ENCODE measurements around the gene RAB27B.

RAB27B gene

GRCh38 chr18:54899500-54899899 lies 71.2 kb downstream of the RAB27B start:
- no peak for DNase-seq
- intact Hi-C loops (cut with DNase I) = no loop called here

DNA sequence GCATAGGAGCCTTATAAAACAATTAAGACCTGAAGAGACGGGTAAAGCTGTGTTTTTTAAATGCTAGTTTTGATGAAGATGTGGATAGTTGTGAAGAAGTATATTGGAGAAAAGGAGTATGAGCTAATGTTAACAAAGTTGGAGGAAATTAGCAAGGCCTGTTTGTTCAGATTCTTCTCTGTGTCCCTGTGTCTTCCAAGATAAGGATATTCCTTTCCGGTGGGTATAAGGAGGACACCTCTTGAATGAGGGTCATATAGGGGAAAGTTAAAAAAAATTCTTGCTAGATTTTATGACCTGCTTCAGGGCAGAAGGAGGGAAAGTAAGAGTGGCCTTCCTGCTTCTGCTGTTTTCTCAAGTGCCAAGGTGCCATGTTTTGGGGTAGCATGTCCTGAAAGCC lies 72.0 kb downstream of the RAB27B start:
- no peak for DNase-seq
- intact Hi-C loops (cut with DNase I) = no loop called here

GRCh38 chr18:54904581-54904980 lies 76.3 kb downstream of the RAB27B start:
- intact Hi-C loops (cut with DNase I) = no loop called here
- DNase-seq = no peak

DNA sequence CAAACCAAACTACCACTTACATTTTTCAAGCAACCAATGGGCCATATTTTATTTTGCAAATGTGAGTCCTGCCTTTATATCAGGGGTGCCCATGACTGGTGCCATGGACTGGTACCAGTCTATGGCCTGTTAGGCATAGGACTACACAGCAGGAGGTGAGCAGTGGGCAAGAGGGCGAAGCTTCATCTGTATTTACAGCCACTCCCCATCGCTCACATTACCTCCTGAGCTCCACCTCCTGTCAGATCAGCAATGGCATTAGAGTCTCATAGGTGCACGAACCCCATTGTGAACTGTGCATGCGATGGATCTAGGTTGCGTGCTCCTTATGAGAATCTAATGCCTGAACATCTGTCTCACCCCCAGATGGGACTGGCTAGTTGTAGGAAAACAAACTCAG lies 77.4 kb downstream of the RAB27B start:
- intact Hi-C loops (cut with DNase I) = no loop called here
- no peak for DNase-seq

GRCh38 chr18:54906331-54907185 lies 78.3 kb downstream of the RAB27B start:
- intact Hi-C loops (cut with DNase I) = no loop called here
- no peak for DNase-seq

DNA sequence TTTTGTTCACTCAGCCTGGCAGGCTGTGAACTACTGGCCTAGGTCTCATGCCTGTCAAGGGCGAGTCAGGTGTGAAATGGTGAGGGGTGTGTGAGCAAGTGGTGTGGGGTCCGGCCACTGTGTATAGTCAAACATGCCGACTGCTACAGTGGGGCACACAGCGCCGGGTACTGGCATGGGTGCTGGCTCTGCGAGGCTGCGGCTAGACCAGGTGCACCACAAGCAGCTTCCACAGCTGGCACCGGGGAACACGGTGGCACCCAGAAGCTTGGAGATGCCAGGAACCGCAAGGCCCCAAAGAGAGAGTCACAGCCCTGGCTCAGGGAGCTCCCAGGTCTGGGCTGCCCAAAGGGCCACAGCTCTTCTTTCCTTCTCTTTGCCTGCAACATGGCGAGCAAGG lies 81.3 kb downstream of the RAB27B start:
- intact Hi-C loops (cut with DNase I) = no loop called here

GRCh38 chr18:54910161-54910919 lies 82.1 kb downstream of the RAB27B start:
- no peak for DNase-seq

More for the DNA sequence above, 81.3 kb downstream of the RAB27B start:
- DNase-seq = no peak

DNA sequence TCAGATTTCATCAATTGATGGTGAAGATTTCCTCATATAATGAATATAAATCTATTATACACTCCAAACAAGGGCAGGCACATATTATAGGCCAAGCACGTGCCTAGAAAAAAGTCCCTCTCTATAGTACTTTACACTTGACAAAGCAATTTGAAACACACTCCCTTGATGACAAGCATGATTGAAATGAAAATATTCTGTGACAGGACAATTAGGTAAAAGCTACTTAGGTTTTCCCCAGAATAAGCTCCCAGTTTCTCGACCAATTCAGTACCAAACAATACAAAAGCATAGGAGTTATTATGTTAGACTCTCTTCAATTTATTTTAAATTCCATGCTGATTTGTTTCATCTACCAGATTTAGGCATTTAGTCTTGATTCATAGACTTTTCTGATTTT lies 83.3 kb downstream of the RAB27B start:
- no peak for DNase-seq
- intact Hi-C loops (cut with DNase I) = no loop called here

More at GRCh38 chr18:54910161-54910919, 82.1 kb downstream of the RAB27B start:
- intact Hi-C loops (cut with DNase I) = no loop called here

GRCh38 chr18:54914816-54915215 lies 86.5 kb downstream of the RAB27B start:
- no peak for DNase-seq
- intact Hi-C loops (cut with DNase I) = no loop called here

GRCh38 chr18:54916507-54916906 lies 88.2 kb downstream of the RAB27B start:
- no peak for DNase-seq
- intact Hi-C loops (cut with DNase I) = no loop called here

GRCh38 chr18:54918060-54918459 lies 89.8 kb downstream of the RAB27B start:
- intact Hi-C loops (cut with DNase I) = no loop called here

DNA sequence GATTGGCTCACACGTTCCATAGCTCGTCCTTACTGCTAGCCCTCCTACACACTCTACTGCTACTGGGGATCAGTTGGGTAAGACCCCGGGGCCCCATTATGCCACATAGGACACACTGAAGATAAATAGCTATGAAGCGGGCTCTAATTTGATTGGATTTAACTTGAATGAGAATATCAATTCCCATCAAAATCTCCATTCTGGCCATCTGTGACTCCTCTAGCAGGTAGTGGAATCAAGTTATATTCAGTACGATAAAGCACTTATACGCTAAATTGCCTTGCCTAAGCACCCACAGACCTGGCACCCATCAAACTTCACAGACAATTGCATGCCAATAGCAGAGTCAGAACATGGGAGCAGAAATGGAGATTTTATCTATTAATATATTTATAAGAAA lies 91.1 kb downstream of the RAB27B start:
- no peak for DNase-seq
- intact Hi-C loops (cut with DNase I) = no loop called here

More at GRCh38 chr18:54918060-54918459, 89.8 kb downstream of the RAB27B start:
- no peak for DNase-seq

DNA sequence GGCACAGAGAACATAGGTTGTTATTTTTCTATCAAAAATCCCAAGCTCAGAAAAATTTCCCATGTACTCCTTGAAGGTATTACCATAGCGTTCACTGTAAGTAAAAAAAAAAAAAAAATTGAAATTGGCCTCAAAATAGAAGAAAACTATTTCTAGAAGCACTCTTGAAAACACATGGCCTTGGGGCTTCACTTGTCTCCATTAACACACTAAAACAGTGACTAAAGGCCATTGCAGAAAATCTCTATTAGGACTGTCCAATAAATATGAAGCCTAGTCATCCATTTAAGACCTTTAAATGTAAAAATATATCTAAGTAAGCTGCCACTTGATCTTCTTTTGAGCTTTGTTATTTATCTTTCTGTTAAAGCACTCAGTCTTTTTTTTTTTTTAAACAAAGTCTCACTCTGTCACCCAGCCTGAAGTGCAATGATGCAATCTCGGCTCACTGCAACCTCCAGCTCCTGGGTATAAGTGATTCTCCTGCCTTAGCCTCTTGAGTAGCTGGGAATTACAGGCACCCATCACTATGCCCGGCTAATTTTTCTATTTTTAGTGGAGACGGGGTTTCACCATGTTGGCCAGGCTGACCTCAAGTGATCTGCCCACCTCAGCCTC lies 95.2 kb downstream of the RAB27B start:
- intact Hi-C loops (cut with DNase I) = no loop called here

DNA sequence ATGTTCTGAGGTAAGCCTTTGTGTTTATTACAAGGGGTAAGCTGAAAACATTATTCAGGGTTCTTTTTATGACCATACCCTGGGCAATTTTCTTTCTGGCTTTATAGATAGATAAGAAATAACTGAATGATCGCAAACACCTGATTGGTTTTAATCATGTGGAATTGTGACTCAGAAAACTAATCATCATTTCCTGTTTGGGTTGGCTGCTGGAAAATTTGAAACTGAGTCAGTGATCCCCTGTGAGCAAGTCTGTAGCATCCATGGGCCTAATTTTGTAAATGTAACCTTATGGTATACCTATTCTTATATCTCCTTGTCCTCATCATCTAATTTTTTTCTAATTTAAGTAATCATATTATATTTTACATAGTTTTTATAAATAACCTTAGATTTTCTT lies 96.7 kb downstream of the RAB27B start:
- intact Hi-C loops (cut with DNase I) = no loop called here
- DNase-seq = no peak

More for the DNA sequence above, 95.2 kb downstream of the RAB27B start:
- DNase-seq = no peak

GRCh38 chr18:54926593-54927325 lies 98.5 kb downstream of the RAB27B start:
- no peak for DNase-seq
- intact Hi-C loops (cut with DNase I) = no loop called here

DNA sequence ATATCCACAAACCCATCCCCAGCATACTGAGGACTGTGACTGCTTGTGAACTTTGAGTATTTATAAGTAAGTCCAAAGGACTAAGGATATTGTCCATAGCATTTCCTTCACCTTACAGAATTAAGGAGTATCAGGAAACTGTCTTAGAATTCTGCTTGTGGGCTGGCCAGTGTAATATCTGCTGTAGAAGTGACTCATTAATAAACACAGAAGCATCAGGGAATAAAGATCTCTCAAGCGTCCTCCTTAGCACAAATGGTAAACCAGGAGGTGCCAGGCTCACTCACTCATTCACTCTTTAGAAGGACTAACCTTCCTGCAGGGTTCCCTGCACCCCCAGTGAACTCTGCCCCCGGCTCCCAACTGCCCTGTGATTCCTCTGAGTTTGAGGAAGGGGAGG lies 100.0 kb downstream of the RAB27B start:
- DNase-seq = no peak
- intact Hi-C loops (cut with DNase I) = no loop called here

DNA sequence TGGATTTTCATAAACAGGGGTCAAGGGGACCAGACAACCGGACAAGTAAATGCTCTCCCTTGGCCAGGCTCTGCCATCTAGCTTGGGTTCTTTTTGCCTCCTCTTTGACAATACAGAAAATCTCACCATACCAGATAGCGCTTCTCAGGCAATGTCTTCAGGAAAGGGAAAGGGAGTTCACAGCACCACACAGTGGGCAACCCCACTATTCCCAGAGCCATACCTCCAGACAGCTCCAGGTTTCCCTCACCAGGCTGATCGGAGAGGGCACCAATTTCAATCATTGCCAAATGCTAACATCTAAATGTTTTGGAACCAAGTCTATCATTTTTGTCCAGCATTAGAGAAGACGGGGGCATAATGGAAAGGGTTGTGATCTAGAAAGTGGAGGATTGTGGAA lies 102.9 kb downstream of the RAB27B start:
- DNase-seq = no peak
- intact Hi-C loops (cut with DNase I) = no loop called here

- no peak for DNase-seq
- intact Hi-C loops (cut with DNase I) = no loop called here
These were observed 104.2 kb downstream of the RAB27B start for GRCh38 chr18:54932472-54932871.

GRCh38 chr18:54938506-54938905 lies 110.2 kb downstream of the RAB27B start:
- intact Hi-C loops (cut with DNase I) = no loop called here
- DNase-seq = no peak
